Liver (tissue), 9 donors: ENCODE measurements around the gene CIPC. TPM values are rescaled to one million over a fixed set of nuclear protein-coding genes. Genes with fewer than 3 reads are reported as not detected.

Source experiments
- DNase-seq: peaks from one replicate; pipeline ENCODE4 v3.0.0-alpha.2; 2017; ENCODE audit warnings: low spot score
- H3K27ac ChIP-seq, 2 donors: one replicate each; pipeline ENCODE4 v1.7.0; 2013; ENCODE audit warnings: inconsistent platforms in 2 of 2, low read length in 2 of 2, control low read depth in 1 of 2, low read depth in 1 of 2, mild to moderate bottlenecking in 1 of 2
- H3K27me3 ChIP-seq, 4 donors: one replicate each; pipeline versions ENCODE4 v1.6.1 to v1.7.0; 2013; ENCODE audit warnings: low read length in 3 of 4, inconsistent platforms in 1 of 4, mild to moderate bottlenecking in 1 of 4, moderate library complexity in 1 of 4; ENCODE audit not compliant: control insufficient read depth in 4 of 4, insufficient read depth in 4 of 4
- H3K36me3 ChIP-seq, 4 donors: one replicate each; pipeline versions ENCODE4 v1.6.1 to v1.7.0; 2013; ENCODE audit warnings: low read length in 3 of 4, mild to moderate bottlenecking in 3 of 4, low read depth in 1 of 4, moderate library complexity in 1 of 4; ENCODE audit not compliant: control insufficient read depth in 4 of 4, insufficient read depth in 3 of 4
- H3K4me1 ChIP-seq, 4 donors: one replicate each; pipeline versions ENCODE4 v1.6.1 to v1.7.0; 2013; ENCODE audit warnings: low read length in 3 of 4, mild to moderate bottlenecking in 3 of 4, moderate library complexity in 1 of 4; ENCODE audit not compliant: control insufficient read depth in 4 of 4, insufficient read depth in 4 of 4
- H3K4me3 ChIP-seq, 3 donors: one replicate each; pipeline versions ENCODE4 v1.6.1 to v1.7.0; 2013; ENCODE audit warnings: low read length in 3 of 3, control low read depth in 1 of 3, low read depth in 1 of 3, mild to moderate bottlenecking in 1 of 3
- H3K9ac ChIP-seq, 2 donors: one replicate each; pipeline ENCODE4 v1.7.0; 2013; ENCODE audit warnings: low read length in 2 of 2, mild to moderate bottlenecking in 2 of 2, moderate library complexity in 2 of 2, control low read depth in 1 of 2, low read depth in 1 of 2
- H3K9me3 ChIP-seq, 4 donors: one replicate each; pipeline versions ENCODE4 v1.6.1 to v1.7.0; 2013; ENCODE audit warnings: low read length in 3 of 4; ENCODE audit not compliant: control insufficient read depth in 4 of 4
- CTCF ChIP-seq: fragments of 150-350 bp; IDR thresholded peaks from 2 replicates; pipeline ENCODE4 v1.5.1; 2017; ENCODE audit warnings: improper control_type of control experiment, low read depth, low read length; ENCODE audit not compliant: missing input control
- EGR1 ChIP-seq, 2 donors: IDR thresholded peaks; 2 replicates each; pipeline ENCODE4 v1.6.1; 2016 to 2018; ENCODE audit warnings: antibody characterized with exemption in 2 of 2, low read depth in 2 of 2
- FOXA1 ChIP-seq: IDR thresholded peaks from 2 replicates; pipeline ENCODE4 v1.6.1; 2016; ENCODE audit warnings: antibody characterized with exemption
- FOXA2 ChIP-seq: IDR thresholded peaks from 2 replicates; pipeline ENCODE4 v1.6.1; 2016; ENCODE audit warnings: antibody characterized with exemption
- GABPA ChIP-seq, 2 donors: IDR thresholded peaks in 1 of 2; conservative IDR thresholded peaks in 1 of 2; 2 replicates each; pipeline ENCODE4 v1.6.1; 2016; ENCODE audit warnings: antibody characterized with exemption in 2 of 2, mild to moderate bottlenecking in 1 of 2, moderate library complexity in 1 of 2
- HNF4A ChIP-seq, 2 donors: conservative IDR thresholded peaks; 2 replicates each; pipeline ENCODE4 v1.6.1; 2016; ENCODE audit warnings: antibody characterized with exemption in 2 of 2, mild to moderate bottlenecking in 2 of 2
- HNF4G ChIP-seq: IDR thresholded peaks from 2 replicates; pipeline ENCODE4 v1.6.1; 2016; ENCODE audit warnings: antibody characterized with exemption
- JUND ChIP-seq, 2 donors: IDR thresholded peaks; 2 replicates each; pipeline ENCODE4 v1.6.1; 2016; ENCODE audit warnings: antibody characterized with exemption in 2 of 2
- NR2F2 ChIP-seq: IDR thresholded peaks from 2 replicates; pipeline ENCODE4 v1.6.1; 2016; ENCODE audit warnings: antibody characterized with exemption
- RAD21 ChIP-seq, 2 donors: IDR thresholded peaks; 2 replicates each; pipeline ENCODE4 v1.6.1; 2016; ENCODE audit warnings: antibody characterized with exemption in 2 of 2, mild to moderate bottlenecking in 2 of 2
- REST ChIP-seq: IDR thresholded peaks from 2 replicates; pipeline ENCODE4 v1.6.1; 2016; ENCODE audit warnings: antibody characterized with exemption, mild to moderate bottlenecking
- RXRA ChIP-seq, 2 donors: IDR thresholded peaks; 2 replicates each; pipeline ENCODE4 v1.6.1; 2017 to 2018; ENCODE audit warnings: antibody characterized with exemption in 2 of 2, mild to moderate bottlenecking in 1 of 2
- SP1 ChIP-seq: IDR thresholded peaks from 2 replicates; pipeline ENCODE4 v1.6.1; 2018; ENCODE audit warnings: antibody characterized with exemption, mild to moderate bottlenecking
- TAF1 ChIP-seq: conservative IDR thresholded peaks from 2 replicates; pipeline ENCODE4 v1.6.1; 2016; ENCODE audit warnings: antibody characterized with exemption, mild to moderate bottlenecking
- YY1 ChIP-seq: IDR thresholded peaks from 2 replicates; pipeline ENCODE4 v1.6.1; 2016; ENCODE audit warnings: antibody characterized with exemption, mild to moderate bottlenecking
- WGBS: extraction: QIAGEN DNeasy Blood & Tissue Kit; methylation state at CpG from one replicate; pipeline ENCODE4 v1.1.7; 2013; 5-methylcytosine and 5-hydroxymethylcytosine counted together
- polyA plus RNA-seq, 2 donors: library from polyadenylated mRNA; stranded (reverse) in 1 of 2; unstranded in 1 of 2; fragments of 200-250 nt in 1 of 2; fragments of >200 nt in 1 of 2; fragmentation: Nextera tagmentation in 1 of 2; extraction: Ambion mirVana in 1 of 2; gene quantifications; one replicate each; pipeline versions ENCODE4 v1.2.1 to v1.2.3, GENCODE V29; 2013 to 2015
- total RNA-seq, 2 donors: library from RNA; depleted of rRNA; stranded (reverse); fragments of >200 nt; gene quantifications; one replicate each; pipeline ENCODE4 v1.2.3, GENCODE V29; 2014
- TF ChIP-seq, protein P1 (sequence below): IDR thresholded peaks from 2 replicates; pipeline ENCODE4 v1.6.1; 2016; ENCODE audit warnings: antibody characterized with exemption
- TF ChIP-seq, protein P2 (sequence below): IDR thresholded peaks from 2 replicates; pipeline ENCODE4 v1.6.1; 2016; ENCODE audit warnings: antibody characterized with exemption
- TF ChIP-seq, protein P3 (sequence below): IDR thresholded peaks from 2 replicates; pipeline ENCODE4 v1.6.1; 2016; ENCODE audit warnings: antibody characterized with exemption
- donor health status: healthy.
- donor health status: healthy.
- donor health status: healthy.
- donor health status: healthy.
- donor health status: healthy.

CIPC gene
- total and polyA plus RNA-seq, 4 donors, result 5.2 to 17.8 (median 6.7) TPM

- Histone ChIP-seq H3K4me3 (no peak overlapping the region), H3K9ac (no peak overlapping the region), H3K36me3 (peaks cover 14 to 70% (median 47%) of the 10 kb centered on the region in 4 donors), H3K27me3 (no peaks in the 10 kb centered on the region), H3K27ac (no peak overlapping the region), H3K9me3 (no peaks in the 10 kb centered on the region), H3K4me1 (no peaks in the 10 kb centered on the region)
- DNase-seq, result no peak
- TF ChIP-seq HNF4G (no peak), RXRA (IDR thresholded peaks at IDR 0.05) (no peak), HNF4A (conservative IDR thresholded peaks at IDR 0.05) (no peak), GABPA (IDR thresholded peaks at IDR 0.05 in 1 of 2, conservative IDR thresholded peaks at IDR 0.05 in 1 of 2) (no peak), TAF1 (no peak), EGR1 (IDR thresholded peaks at IDR 0.05; ENCODE audit: low read depth in 2 of 2) (no peak), FOXA1 (no peak), YY1 (no peak), SP1 (no peak), CTCF (no peak), RAD21 (IDR thresholded peaks at IDR 0.05) (no peak), NR2F2 (no peak), FOXA2 (no peak), REST (no peak), JUND (IDR thresholded peaks at IDR 0.05) (no peak)
- TF ChIP-seq, protein P1, sequence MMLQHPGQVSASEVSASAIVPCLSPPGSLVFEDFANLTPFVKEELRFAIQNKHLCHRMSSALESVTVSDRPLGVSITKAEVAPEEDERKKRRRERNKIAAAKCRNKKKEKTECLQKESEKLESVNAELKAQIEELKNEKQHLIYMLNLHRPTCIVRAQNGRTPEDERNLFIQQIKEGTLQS, result no peak
- TF ChIP-seq, protein P2, sequence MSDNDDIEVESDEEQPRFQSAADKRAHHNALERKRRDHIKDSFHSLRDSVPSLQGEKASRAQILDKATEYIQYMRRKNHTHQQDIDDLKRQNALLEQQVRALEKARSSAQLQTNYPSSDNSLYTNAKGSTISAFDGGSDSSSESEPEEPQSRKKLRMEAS, result no peak
- TF ChIP-seq, protein P3, sequence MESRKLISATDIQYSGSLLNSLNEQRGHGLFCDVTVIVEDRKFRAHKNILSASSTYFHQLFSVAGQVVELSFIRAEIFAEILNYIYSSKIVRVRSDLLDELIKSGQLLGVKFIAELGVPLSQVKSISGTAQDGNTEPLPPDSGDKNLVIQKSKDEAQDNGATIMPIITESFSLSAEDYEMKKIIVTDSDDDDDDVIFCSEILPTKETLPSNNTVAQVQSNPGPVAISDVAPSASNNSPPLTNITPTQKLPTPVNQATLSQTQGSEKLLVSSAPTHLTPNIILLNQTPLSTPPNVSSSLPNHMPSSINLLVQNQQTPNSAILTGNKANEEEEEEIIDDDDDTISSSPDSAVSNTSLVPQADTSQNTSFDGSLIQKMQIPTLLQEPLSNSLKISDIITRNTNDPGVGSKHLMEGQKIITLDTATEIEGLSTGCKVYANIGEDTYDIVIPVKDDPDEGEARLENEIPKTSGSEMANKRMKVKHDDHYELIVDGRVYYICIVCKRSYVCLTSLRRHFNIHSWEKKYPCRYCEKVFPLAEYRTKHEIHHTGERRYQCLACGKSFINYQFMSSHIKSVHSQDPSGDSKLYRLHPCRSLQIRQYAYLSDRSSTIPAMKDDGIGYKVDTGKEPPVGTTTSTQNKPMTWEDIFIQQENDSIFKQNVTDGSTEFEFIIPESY, result no peak
- 96% methylated on average over 1 of the region's 1 CpG for WGBS
Measured at GRCh38 chr14:77110286-77110685, 12.2 kb downstream of the CIPC start.
